Measurements from ENCODE around the gene ZNF808. TPM values are rescaled to one million over a fixed set of nuclear protein-coding genes. Genes with fewer than 3 reads are reported as not detected.
"Not testable (repeated sequence)": the region's sequence is repeated elsewhere in the genome, so short reads cannot be mapped to it uniquely, and the experiment has no call there.

The ZNF808 gene
- total and polyA plus RNA-seq, 8 donors, result 3.6 to 17.1 (median 10.2) TPM

- FAIRE-seq (no peak), ATAC-seq (peak in 3 of 4 donors; percentile 31 to 51 (median 35)), DNase-seq (no peak)
- Histone ChIP-seq H3K4me3 (no peak overlapping the region), H3K4me1 (no peaks in the 10 kb centered on the region), H3K27me3 (no peaks in the 10 kb centered on the region), H3K9me3 (no peaks in the 10 kb centered on the region), H3K27ac (no peak overlapping the region), H3K36me3 (no peaks in the 10 kb centered on the region)
- TF ChIP-seq CTCF (IDR thresholded peaks at IDR 0.05), result no peak
- 4 to 6% methylated on average over 28 of the region's 28 CpGs for WGBS, 2 donors
- intact Hi-C loops (cut with DNase I), result no loop called here
Observed at GRCh38 chr19:52492994-52493470, 34.4 kb upstream of the ZNF808 start.

GRCh38 chr19:52494518-52494917 is 33.0 kb upstream of the ZNF808 start:
- WGBS, 2 donors, result 91 to 93% methylated on average over 3 of the region's 3 CpGs
- H3K9me3 ChIP-seq, result no peaks in the 10 kb centered on the region

GRCh38 chr19:52498571-52498970 is 28.9 kb upstream of the ZNF808 start:
- FAIRE-seq, result no peak
- no peak for DNase-seq
- Histone ChIP-seq H3K27ac (no peak overlapping the region), H3K9me3 (no peaks in the 10 kb centered on the region), H3K36me3 (no peaks in the 10 kb centered on the region), H3K27me3 (no peaks in the 10 kb centered on the region), H3K4me1 (no peaks in the 10 kb centered on the region), H3K4me3 (no peak overlapping the region)
- WGBS, 2 donors, result 81 to 92% methylated on average over 8 of the region's 8 CpGs
- ATAC-seq, result no peak
- no peak for TF ChIP-seq CTCF (IDR thresholded peaks at IDR 0.05)
- intact Hi-C loops (cut with DNase I), result no loop called here

More at GRCh38 chr19:52494518-52494917, 33.0 kb upstream of the ZNF808 start:
- H3K36me3 ChIP-seq, result no peaks in the 10 kb centered on the region
- no peak overlapping the region for H3K4me3 ChIP-seq
- DNase-seq, result no peak
- ATAC-seq, result no peak
- no peak for FAIRE-seq
- no peaks in the 10 kb centered on the region for H3K4me1 ChIP-seq
- no peaks in the 10 kb centered on the region for H3K27me3 ChIP-seq
- TF ChIP-seq CTCF (IDR thresholded peaks at IDR 0.05), result no peak
- intact Hi-C loops (cut with DNase I), result no loop called here
- no peak overlapping the region for H3K27ac ChIP-seq

- DNase-seq; H3K36me3 ChIP-seq; H3K27me3 ChIP-seq; H3K4me1 ChIP-seq; FAIRE-seq; intact Hi-C loops (cut with DNase I); ATAC-seq; H3K9me3 ChIP-seq; H3K27ac ChIP-seq; H3K4me3 ChIP-seq: not testable (repeated sequence)
- whole genome bisulfite sequencing, 2 donors, result 33 to 43% methylated on average over 3 of the region's 3 CpGs
Observed at GRCh38 chr19:52500474-52500873, 27.0 kb upstream of the ZNF808 start.

GRCh38 chr19:52500991-52501390 is 26.5 kb upstream of the ZNF808 start:
- 76 to 81% methylated on average over 12 of the region's 12 CpGs for WGBS, 2 donors
- DNase-seq; H3K4me1 ChIP-seq; H3K27me3 ChIP-seq; FAIRE-seq; H3K9me3 ChIP-seq; H3K4me3 ChIP-seq; ATAC-seq; H3K36me3 ChIP-seq; H3K27ac ChIP-seq; intact Hi-C loops (cut with DNase I): not testable (repeated sequence)

- intact Hi-C loops (cut with DNase I), result no loop called here
- WGBS, 2 donors, result 76 to 88% methylated on average over 5 of the region's 5 CpGs
- no peak for TF ChIP-seq CTCF (IDR thresholded peaks at IDR 0.05)
- FAIRE-seq (no peak), DNase-seq (no peak), ATAC-seq (no peak)
- Histone ChIP-seq H3K27ac (no peak overlapping the region), H3K4me3 (no peak overlapping the region), H3K4me1 (no peaks in the 10 kb centered on the region), H3K27me3 (no peaks in the 10 kb centered on the region), H3K36me3 (no peaks in the 10 kb centered on the region), H3K9me3 (no peaks in the 10 kb centered on the region)
Observed at GRCh38 chr19:52507266-52507665, 20.2 kb upstream of the ZNF808 start.

Measured in pancreas (tissue), 10 donors.